CMK (cell line): ENCODE results near the gene EXOC3L4.

Source experiments
- DNase-seq: peaks from one replicate; pipeline ENCODE4 v3.0.0-alpha.2; 2010; ENCODE audit warnings: low read depth

Gene EXOC3L4

GRCh38 chr14:103121846-103122584 lies 27.5 kb downstream of the EXOC3L4 start:
- DNase-seq = peak; percentile 82

- no peak for DNase-seq
These were observed 28.0 kb downstream of the EXOC3L4 start for GRCh38 chr14:103122585-103122946.

- DNase-seq = no peak
These were observed 28.6 kb downstream of the EXOC3L4 start, which contains the start of gene TNFAIP2 for GRCh38 chr14:103122947-103123633. TSS of gene TNFAIP2 (plus strand) at chr14:103123461. CDS start at chr14:103126458, 2,997 bp downstream.

- DNase-seq = no peak
These were observed 29.3 kb downstream of the EXOC3L4 start for GRCh38 chr14:103123634-103124500.

GRCh38 chr14:103124501-103125001 lies 30.0 kb downstream of the EXOC3L4 start:
- DNase-seq = no peak

GRCh38 chr14:103125098-103126070 lies 30.9 kb downstream of the EXOC3L4 start:
- DNase-seq = no peak

- no peak for DNase-seq
These were observed 31.8 kb downstream of the EXOC3L4 start for GRCh38 chr14:103126088-103126872.

GRCh38 chr14:103126873-103127304 lies 32.4 kb downstream of the EXOC3L4 start:
- DNase-seq = no peak

- no peak for DNase-seq
These were observed 32.8 kb downstream of the EXOC3L4 start for GRCh38 chr14:103127356-103127755.

- DNase-seq = no peak
These were observed 33.5 kb downstream of the EXOC3L4 start for GRCh38 chr14:103127861-103128598.

GRCh38 chr14:103128631-103129300 lies 34.2 kb downstream of the EXOC3L4 start:
- DNase-seq = no peak

- DNase-seq = no peak
These were observed 34.9 kb downstream of the EXOC3L4 start for GRCh38 chr14:103129301-103130016.

GRCh38 chr14:103130017-103130764 lies 35.7 kb downstream of the EXOC3L4 start:
- no peak for DNase-seq

- DNase-seq = no peak
These were observed 36.4 kb downstream of the EXOC3L4 start for GRCh38 chr14:103130965-103131364.

- DNase-seq = no peak
These were observed 37.1 kb downstream of the EXOC3L4 start for GRCh38 chr14:103131580-103131979.

- no peak for DNase-seq
These were observed 38.1 kb downstream of the EXOC3L4 start for GRCh38 chr14:103132381-103133209.
